ENCODE results near the gene HPCA. TPM values are rescaled to one million over a fixed set of nuclear protein-coding genes. Genes with fewer than 3 reads are reported as not detected.
A peak's percentile ranks its signal among the peaks of the same experiment; 100 is the strongest.

Gene HPCA
- not detected for total RNA-seq
- long read RNA-seq = 0 reads

DNA sequence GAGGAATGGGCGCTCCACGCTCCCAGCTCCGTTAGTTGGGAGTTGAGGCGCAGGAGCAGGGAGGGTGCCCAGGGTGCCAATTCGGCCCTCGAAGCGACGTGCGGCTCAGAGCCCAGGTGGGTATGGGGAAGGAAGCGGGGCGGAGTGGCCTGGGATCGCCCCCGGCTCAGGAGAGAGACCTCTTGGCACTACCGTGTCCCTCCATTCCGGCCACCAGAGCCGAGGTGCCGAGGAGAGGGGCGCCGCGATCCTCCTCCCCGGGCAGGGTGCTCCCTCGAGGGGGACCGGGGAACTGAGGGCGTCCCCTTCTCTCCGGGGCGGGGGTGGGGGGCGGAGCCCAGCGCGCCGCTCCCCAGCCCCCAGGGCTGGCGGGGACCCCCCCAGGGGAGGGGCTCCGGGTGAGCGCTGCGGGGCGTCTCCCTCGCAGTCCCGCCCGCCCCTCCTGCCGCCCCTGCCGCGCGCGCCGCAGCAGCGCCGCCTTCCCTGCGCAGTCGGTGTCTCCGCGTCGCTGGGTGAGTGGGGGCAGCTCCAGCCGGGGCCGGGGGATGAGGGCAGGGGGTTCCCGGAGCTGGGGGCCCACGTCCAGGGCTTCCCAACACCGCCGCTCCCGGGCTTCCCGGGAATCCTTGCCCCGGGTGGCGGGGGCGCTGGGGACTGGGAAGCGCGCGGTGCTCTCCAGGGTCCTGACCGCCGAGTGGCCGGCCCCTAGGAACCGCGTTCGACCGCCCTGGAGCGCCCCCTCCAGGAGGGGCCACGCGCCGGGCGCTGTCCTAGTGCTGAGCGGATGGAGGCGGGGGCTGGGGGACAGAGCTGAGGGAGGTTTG, at the start of gene HPCA:
Gene HPCA (plus strand): TSS at position 488 of the 824 bp plus-strand sequence. CDS start 2,408 bp downstream, outside the sequence.
- DNase-seq = peak; percentile 46
- intact Hi-C loops (cut with micrococcal nuclease) = no loop called here
- H3K9me3 ChIP-seq (replicated peaks) = no peaks in the 10 kb centered on the region
- no peak within 1 kb of the TSS for H3K27ac ChIP-seq (replicated peaks)
- TF ChIP-seq, protein P1, sequence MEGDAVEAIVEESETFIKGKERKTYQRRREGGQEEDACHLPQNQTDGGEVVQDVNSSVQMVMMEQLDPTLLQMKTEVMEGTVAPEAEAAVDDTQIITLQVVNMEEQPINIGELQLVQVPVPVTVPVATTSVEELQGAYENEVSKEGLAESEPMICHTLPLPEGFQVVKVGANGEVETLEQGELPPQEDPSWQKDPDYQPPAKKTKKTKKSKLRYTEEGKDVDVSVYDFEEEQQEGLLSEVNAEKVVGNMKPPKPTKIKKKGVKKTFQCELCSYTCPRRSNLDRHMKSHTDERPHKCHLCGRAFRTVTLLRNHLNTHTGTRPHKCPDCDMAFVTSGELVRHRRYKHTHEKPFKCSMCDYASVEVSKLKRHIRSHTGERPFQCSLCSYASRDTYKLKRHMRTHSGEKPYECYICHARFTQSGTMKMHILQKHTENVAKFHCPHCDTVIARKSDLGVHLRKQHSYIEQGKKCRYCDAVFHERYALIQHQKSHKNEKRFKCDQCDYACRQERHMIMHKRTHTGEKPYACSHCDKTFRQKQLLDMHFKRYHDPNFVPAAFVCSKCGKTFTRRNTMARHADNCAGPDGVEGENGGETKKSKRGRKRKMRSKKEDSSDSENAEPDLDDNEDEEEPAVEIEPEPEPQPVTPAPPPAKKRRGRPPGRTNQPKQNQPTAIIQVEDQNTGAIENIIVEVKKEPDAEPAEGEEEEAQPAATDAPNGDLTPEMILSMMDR (IDR thresholded peaks at IDR 0.05; ENCODE audit: borderline replicate concordance) = peak; percentile 58
- peaks cover 78% of the 10 kb centered on the region for H3K27me3 ChIP-seq (ENCODE audit: low read depth)
- peak within 1 kb of the TSS; percentile 55 for H3K4me3 ChIP-seq
- peaks cover 25% of the 10 kb centered on the region for H3K4me1 ChIP-seq
- H3K36me3 ChIP-seq = no peaks in the 10 kb centered on the region

DNA sequence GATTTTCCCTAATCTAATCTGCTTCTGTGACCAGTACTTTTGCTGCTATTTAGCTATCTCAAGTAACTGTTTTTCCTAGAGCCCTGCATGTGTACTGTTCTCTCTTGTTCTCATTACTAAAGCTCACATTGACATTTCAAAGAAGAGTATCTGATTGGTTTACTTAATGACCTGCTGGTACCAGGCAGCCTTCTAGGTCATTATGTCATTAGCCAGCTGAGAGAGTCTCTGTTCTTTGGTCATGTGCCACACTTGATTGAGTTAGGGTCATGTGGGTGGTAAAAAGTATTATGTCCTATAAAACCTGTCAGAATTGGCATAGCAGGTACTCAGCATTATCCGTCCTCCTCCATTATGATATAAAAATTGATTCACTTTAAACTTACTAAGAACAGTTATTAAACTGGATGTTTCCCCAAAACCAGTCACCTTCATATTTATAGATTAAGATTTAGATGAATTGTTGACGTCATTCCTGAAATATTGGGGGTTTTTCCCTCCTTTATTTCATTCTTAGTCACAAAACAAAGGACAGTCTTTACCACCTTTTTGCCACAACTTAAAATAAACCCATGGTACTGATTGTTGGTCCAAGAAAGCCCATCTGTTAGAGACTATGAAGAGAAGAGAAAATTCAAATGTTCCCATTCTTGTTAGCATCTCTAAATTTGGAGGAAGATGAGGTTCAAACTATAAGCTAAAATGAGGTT, 37.8 kb upstream of the HPCA start:
- Histone ChIP-seq H3K4me1 (no peaks in the 10 kb centered on the region), H3K4me3 (no peak overlapping the region), H3K27ac (replicated peaks) (no peak overlapping the region), H3K9me3 (replicated peaks) (peaks cover 7% of the 10 kb centered on the region), H3K27me3 (ENCODE audit: low read depth) (no peaks in the 10 kb centered on the region), H3K36me3 (peaks cover 52% of the 10 kb centered on the region)
- no peak for DNase-seq
- TF ChIP-seq, protein P1 (IDR thresholded peaks at IDR 0.05; ENCODE audit: borderline replicate concordance) = no peak
- intact Hi-C loops (cut with micrococcal nuclease) = no loop called here

DNA sequence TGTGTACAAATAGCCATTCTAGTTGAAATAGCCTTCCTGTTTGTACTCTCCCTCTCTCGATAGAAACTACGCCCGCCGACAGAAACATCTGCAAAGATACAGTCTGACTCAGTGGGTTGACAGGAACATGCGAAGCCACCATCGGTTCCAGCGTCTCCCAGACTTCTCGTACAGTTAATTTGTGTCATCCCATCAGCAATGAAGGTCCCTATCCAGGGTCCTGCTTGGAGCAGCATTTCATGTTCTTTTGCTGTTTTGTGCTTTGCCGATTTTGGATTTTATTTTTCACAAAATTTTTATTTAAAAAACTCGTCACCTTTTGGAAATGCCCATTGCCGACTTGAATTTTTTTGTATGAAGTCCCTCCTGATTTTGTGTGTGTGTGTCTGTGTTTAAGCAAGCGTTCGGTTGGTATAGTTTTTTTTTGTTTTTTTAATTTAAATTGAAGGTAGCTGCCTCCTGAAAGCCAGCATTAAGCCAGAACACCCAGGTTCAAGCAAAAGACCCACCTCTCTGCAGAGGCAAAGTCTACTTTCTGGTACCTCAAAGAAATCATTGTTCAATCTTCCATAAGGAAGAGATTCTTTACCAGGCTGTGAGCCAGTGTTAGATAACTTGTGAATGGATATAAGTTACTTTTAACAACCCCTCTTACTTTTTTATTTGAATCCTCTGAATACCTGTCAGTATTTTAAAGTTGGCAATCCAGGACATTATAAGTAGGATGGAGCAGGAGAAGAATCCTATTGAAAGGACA, 30.3 kb upstream of the HPCA start:
- DNase-seq = no peak
- Histone ChIP-seq H3K9me3 (replicated peaks) (no peaks in the 10 kb centered on the region), H3K27ac (replicated peaks) (no peak overlapping the region), H3K4me1 (peaks cover 6% of the 10 kb centered on the region), H3K36me3 (peaks cover 70% of the 10 kb centered on the region), H3K27me3 (ENCODE audit: low read depth) (no peaks in the 10 kb centered on the region), H3K4me3 (no peak overlapping the region)
- intact Hi-C loops (cut with micrococcal nuclease) = no loop called here
- TF ChIP-seq, protein P1 (IDR thresholded peaks at IDR 0.05; ENCODE audit: borderline replicate concordance) = no peak

DNA sequence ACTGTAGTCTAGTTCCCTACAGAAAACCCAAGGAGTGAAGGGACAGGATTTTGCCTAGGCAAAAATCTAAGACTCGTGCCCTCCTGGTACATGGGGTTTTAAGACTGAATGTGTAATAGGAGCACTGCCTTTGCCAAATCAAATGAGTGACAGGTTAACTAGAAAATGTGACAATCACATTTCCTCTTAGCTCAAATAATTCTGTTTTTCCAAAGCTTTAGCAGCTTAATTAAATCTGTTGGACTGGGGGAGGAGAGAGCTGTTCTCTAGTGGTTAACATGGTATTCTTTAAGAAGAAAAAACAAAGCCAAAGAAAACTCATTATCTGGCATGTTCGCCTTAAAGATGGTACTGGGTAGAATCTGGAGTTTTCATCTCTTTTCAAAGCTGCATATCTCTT, 28.2 kb upstream of the HPCA start:
- Histone ChIP-seq H3K27ac (replicated peaks) (no peak overlapping the region), H3K36me3 (peaks cover 71% of the 10 kb centered on the region), H3K4me1 (peaks cover 21% of the 10 kb centered on the region), H3K4me3 (no peak overlapping the region), H3K9me3 (replicated peaks) (no peaks in the 10 kb centered on the region), H3K27me3 (ENCODE audit: low read depth) (no peaks in the 10 kb centered on the region)
- intact Hi-C loops (cut with micrococcal nuclease) = no loop called here
- TF ChIP-seq, protein P1 (IDR thresholded peaks at IDR 0.05; ENCODE audit: borderline replicate concordance) = no peak
- no peak for DNase-seq

DNA sequence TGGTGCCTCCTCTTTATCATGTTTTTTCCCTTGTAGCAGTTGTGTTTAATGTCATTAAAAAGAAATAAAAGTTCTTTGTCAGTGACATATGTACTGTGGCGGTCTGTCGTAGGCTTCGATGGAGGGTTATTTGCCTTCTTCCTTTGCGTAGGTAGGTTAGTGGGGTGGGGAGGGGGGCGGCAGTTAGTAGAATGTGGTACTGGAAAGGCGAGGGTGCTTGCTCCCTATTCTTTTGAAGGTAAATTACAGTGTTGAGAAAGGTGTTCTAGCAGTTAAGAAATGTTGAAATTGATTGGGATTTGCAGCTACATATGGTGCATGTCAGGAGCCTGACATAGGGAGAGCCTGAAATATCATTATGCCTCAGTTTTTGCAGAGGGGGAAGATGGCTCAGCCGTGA, 27.5 kb upstream of the HPCA start:
- H3K36me3 ChIP-seq = peaks cover 71% of the 10 kb centered on the region
- no peaks in the 10 kb centered on the region for H3K27me3 ChIP-seq (ENCODE audit: low read depth)
- no peak for DNase-seq
- H3K4me3 ChIP-seq = no peak overlapping the region
- intact Hi-C loops (cut with micrococcal nuclease) = no loop called here
- TF ChIP-seq, protein P1 (IDR thresholded peaks at IDR 0.05; ENCODE audit: borderline replicate concordance) = no peak
- H3K9me3 ChIP-seq (replicated peaks) = no peaks in the 10 kb centered on the region
- H3K27ac ChIP-seq (replicated peaks) = no peak overlapping the region
- H3K4me1 ChIP-seq = peaks cover 26% of the 10 kb centered on the region
